Left renal cortex interstitium (tissue), 4 donors: ENCODE results near the gene SUSD2. TPM values are rescaled to one million over a fixed set of nuclear protein-coding genes. Genes with fewer than 3 reads are reported as not detected.
"Not testable (repeated sequence)": the region's sequence is repeated elsewhere in the genome, so short reads cannot be mapped to it uniquely, and the experiment has no call there.

Experiments
- DNase-seq, 4 donors: peaks; one replicate each; pipeline ENCODE4 v3.0.0-alpha.2; 2013; ENCODE audit warnings: low read depth in 4 of 4, low spot score in 2 of 4, missing footprints in 1 of 4
- polyA plus RNA-seq, 4 donors: library from polyadenylated mRNA; unstranded; fragments of 120-200 nt; gene quantifications; one replicate each; pipeline ENCODE4 v1.2.1, GENCODE V29; 2013; ENCODE audit not compliant: insufficient read length in 4 of 4

Gene SUSD2, protein sequence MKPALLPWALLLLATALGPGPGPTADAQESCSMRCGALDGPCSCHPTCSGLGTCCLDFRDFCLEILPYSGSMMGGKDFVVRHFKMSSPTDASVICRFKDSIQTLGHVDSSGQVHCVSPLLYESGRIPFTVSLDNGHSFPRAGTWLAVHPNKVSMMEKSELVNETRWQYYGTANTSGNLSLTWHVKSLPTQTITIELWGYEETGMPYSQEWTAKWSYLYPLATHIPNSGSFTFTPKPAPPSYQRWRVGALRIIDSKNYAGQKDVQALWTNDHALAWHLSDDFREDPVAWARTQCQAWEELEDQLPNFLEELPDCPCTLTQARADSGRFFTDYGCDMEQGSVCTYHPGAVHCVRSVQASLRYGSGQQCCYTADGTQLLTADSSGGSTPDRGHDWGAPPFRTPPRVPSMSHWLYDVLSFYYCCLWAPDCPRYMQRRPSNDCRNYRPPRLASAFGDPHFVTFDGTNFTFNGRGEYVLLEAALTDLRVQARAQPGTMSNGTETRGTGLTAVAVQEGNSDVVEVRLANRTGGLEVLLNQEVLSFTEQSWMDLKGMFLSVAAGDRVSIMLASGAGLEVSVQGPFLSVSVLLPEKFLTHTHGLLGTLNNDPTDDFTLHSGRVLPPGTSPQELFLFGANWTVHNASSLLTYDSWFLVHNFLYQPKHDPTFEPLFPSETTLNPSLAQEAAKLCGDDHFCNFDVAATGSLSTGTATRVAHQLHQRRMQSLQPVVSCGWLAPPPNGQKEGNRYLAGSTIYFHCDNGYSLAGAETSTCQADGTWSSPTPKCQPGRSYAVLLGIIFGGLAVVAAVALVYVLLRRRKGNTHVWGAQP
- polyA plus RNA-seq: 10 to 100 TPM; 12.4 to 25.9 (median 16.0) TPM

DNA sequence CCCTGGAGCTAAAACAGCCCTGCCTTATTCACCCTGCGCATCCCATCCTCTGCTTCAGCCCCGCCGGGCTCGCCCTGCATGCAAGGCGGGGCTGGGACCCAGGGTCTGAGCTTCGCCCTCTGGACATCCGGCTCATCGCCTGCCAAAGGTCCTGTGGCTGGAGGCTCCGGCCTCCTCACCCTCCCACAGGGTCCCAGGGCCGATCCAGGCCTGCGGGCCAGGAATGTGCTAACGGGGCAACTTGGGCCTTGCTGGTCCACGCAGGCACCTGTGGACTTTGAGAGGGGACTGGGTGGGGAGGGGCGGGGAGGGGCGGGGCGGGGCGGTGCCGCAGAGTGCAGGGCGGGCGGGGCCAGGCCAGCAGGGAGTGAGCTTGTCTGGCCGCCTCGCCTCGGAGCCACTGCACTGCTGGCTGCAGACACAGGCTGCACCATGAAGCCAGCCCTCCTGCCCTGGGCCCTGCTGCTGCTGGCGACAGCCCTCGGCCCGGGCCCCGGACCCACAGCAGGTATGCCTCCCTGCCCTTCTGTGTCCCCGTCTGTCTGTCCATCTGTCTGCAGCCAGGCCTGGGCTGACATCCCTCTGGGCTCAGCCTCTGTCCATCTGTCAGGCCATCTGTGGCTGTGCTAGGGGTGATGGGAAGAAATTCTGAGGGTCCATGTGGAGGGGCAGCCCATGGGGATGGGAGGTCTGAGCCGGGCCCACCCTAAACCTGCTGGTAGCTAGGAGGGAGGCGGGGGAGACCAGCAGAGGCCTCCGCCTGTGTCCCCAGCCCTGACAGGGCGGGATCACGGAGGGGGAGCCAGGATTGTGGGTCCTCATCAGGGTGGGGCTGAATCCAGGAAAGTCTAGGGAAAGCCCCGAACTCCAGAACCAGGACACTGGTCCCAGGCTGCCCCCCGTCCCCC is at the start of gene SUSD2:
SUSD2 (plus strand) TSS at position 400 of the 908 bp plus-strand sequence; CDS start at position 433, 33 bp downstream.
- no peak for DNase-seq

DNA sequence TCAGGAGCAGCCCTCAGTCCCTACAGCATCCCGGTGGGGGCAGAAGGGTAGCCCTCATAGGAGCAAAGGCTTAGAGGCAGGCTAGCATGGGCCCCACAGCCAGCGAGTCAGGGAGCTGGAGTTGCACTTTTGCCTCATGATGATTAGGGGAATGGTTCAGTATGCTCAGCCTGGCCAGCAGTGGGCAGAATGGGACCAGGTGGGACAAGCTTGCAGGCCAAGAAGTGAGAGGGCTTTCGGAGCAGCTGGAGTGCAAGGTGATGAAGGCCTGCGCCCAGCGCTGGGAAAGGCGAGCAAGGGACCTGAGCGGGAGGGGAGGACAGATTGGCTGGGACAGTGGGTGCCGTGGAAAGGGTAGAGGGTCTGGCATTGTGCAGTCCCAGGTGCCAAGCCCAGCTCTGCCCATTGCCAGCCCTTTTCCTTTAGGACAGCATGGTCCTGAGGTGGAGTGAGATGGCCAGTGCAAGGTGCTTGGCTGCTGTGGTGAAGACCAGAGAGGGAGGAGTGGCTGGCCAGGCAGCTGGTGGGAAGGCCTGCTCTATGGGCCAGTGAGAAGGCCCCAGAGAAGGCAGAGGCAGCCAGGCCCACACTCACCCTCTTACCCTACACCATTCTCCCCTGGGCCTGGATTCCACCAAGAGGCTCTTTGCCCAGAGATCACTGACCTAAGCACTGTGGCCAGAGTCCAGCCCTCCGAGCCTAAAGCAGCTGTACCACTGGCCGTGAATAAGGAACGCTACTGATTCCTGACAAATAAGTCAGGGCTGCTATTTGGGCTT is 47.9 kb upstream of the SUSD2 start:
- DNase-seq: no peak

DNA sequence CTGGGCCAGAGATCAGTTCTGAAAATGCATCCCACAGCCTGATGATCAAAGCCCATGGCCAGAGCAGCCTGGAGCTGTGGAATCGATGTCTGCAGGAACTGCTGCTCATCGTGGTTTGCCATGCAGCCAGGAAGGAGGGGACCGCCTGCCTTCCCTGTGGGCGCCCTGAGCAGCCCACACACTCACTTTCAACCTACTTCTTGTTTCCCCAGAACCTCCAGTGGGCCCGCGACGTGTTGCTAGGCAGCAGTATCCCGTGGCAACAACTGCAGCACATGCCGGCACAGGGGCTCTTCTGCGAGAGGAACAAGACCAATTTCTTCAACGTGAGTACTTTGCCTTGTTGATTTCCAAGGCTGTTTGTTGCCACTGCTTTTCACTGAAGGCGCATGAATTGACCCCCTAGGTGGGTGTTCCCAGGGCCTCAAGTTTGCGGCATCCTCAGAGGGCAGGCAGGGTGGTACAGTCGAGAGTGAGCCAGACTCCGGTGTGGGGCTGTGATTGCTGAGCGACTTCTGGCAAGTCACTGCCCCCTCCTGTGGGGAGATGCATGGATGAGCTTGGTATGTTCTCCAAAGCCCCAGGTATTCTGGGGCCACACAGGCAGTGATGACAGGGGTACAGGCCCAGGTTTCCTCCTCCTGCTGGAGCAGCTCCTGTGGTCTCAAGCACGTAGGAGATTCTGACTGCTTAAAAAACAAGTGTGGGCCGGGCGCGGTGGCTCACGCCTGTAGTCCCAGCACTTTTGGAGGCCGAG is 47.0 kb upstream of the SUSD2 start:
- peak in 1 of 4 donors; percentile 9 for DNase-seq

DNA sequence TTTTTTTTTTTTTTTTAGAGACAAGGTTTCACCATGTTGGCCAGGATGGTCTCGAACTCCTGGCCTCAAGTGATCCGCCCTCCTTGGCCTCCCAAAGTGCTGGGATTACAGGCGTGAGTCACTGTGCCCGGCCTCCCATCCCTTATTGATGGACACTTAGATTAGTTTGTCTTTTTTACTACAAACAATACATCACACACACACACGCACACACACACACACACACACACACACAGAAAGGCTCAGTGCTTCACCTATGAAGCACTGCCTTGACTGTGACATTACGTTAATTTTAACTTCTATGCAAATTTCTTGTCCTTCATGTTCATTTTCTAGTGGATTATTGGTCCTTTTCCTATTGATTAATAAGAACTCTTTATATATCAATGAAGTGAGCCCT is 44.8 kb upstream of the SUSD2 start:
- DNase-seq: not testable (repeated sequence)

DNA sequence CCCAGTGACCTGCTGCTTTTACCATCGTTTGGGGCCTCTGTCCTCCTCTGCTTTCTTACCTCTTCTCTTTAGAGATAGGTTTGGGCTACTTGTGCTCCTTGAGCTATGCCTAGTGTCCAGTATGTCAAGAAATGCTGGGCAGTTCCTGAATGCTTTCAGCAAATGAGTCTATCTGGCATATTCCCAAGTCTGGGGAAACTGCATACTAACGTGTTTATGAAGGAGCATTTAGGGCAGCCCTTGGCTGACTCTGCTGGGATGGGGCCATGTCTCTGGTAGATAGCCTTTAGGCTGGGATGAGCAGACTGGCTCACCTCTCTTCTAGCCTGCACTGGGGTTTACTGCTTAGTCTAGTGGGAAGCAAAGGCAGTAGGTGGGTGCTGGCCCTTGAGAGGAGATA is 43.7 kb upstream of the SUSD2 start:
- DNase-seq: no peak

DNA sequence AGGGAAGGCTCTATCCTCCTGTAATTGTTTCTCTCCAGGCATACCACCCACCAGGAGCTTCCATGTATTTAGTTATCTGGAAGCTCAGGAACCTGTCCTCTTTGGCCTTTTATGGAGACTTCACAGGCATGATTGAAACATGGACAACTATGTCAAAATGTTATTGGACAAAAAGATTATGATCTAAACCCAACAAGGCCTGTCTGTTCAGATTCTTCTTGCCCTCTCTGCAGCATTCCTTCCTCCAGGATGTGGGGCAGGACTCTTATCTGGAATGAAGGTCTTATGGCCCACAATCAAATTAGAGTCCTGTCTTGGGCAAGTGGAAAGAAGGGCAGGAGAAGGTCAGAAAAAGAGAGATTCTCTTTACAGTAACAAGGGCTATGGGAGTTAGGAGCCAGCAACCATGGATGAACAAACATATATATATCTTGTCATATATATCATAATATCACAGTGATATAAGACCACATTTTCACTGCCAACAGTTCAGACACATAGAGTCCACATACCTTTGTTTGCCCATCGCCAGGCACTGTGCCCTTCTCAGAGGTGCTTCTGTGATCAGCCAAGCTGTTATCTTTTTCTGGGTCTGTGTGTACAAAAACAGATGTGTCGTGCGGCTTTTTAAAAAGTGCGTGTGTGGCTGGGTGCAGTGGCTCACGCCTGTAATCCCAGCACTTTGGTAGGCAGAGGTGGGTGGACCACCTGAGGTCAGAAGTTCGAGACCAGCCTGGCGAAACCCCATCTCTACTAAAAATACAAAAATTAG is 42.5 kb upstream of the SUSD2 start:
- DNase-seq: no peak

DNA sequence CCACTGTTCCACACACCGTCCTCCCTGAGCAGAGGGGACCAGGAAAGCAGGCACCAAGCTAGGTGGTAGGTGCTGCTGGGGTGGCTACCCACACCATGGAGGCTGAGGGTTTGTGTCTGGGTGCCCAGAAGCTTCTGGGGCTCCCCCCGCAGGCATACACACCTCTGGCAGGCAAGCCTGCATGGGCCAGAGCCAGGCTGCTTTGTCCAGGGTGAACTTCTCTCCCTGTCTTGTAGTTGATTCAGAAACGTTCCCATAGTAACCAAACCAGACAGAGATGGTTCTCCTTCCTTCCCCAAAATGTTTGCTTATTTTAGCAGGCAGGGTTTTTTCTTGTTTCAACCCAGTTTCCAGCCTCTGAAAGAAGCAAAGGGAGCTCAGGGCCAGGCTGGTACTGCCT is 40.9 kb upstream of the SUSD2 start:
- no peak for DNase-seq

DNA sequence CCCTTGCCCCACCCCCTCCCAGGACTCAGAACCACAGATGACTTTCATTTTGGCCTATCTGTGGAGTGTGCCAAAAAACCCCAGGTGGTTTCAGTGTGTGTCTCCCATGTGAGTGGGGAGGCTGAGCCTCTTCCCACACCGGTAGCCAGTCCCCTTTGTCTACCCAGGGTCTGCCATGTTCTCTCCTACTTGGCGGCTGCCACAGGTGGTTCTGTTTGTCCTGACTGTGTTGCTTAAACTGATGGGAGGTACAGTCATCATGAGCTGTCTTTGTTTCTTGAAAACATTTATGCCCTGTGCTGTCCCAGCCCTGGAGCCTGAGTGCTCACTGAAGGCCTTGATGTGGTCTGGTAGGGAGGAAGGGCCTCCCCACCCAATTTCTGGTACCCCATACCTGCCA is 39.7 kb upstream of the SUSD2 start:
- no peak for DNase-seq

DNA sequence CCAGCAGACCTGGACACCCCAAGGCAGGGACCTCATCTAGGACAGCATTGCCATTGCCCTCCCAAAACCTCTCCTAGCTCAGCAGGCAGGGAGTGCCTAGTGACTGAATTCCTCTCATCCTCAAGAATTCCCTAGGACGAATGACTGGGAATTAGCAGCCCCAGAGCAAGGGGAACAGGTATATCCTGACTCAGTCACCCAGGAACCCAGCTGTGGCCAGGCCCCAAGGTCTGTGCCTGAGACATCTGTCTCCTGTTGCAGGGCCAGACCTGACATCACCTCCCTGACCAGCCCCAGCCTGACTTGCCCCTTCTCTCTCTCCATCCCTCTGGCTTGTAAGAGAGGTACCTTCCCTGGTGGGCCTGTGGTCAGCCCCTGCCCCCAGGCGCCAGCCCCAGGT is 39.0 kb upstream of the SUSD2 start:
- no peak for DNase-seq

DNA sequence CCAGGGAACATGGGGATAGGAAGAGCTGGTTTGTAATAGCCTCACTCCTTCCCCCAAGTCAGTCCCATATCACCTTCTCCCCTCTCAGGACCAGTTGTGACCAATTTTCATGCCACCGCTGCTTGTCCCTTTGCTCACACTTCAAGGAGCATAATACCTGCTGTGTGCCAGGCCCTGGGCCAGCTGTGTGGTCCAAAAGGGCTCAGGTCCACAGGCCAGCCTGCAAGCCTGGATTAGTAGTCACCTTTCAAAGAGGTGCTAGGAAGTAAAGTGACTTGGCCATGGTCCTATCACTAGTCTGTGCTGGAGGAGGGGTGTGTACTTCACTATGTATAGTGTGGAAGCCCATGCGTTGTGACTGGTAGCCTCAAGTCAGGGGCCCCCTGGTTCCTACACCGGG is 38.5 kb upstream of the SUSD2 start:
- DNase-seq: no peak

DNA sequence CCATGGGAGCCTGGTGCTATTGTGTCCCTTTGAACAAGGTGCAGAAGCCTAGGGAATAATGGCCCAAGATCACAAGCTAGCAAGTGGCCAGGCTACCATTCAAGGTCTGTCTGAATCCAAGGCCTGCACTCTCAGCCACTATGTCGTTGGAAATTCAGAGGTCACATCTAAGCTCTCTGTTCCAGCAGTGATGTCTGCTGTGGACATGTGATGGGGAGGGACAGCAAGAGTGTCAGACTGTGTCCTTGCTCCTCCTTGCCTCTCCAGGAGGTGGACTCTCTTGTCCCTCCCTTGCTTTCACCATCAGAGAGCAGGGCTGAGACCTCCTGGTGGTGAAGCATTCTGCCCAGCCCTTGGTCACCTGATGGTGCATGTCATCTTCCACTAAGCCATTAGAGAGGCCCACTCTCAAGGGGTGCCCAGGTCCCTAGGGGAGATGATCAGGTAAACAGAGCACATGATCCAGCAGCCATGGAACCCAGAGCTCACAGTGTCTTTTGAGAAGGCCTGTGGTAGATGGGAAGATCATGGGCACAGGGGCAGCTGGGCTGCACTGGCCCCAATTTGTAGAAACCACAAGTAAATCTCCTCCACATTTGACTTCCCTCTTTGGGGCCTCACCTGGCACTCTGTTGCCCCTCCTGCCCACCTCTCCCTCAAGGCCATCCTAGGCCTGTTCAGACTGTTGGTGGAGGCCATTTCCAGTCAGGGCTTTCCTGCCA is 37.1 kb upstream of the SUSD2 start:
- DNase-seq: no peak

DNA sequence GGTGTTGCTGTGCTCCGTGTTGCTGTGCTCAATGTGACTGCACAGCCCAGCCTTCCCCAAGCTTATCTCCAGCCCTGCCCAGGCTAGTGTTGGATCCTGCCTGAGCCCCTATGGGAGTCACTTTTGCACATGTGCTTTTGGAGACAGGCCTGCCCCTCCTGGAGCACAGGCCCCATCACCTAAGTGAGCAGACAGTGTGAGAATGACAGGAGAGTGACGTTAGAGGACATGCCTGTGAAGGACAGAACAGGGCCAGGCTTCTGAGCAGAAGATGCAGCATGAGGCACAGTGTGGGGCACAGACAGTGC is 36.6 kb upstream of the SUSD2 start:
- no peak for DNase-seq

DNA sequence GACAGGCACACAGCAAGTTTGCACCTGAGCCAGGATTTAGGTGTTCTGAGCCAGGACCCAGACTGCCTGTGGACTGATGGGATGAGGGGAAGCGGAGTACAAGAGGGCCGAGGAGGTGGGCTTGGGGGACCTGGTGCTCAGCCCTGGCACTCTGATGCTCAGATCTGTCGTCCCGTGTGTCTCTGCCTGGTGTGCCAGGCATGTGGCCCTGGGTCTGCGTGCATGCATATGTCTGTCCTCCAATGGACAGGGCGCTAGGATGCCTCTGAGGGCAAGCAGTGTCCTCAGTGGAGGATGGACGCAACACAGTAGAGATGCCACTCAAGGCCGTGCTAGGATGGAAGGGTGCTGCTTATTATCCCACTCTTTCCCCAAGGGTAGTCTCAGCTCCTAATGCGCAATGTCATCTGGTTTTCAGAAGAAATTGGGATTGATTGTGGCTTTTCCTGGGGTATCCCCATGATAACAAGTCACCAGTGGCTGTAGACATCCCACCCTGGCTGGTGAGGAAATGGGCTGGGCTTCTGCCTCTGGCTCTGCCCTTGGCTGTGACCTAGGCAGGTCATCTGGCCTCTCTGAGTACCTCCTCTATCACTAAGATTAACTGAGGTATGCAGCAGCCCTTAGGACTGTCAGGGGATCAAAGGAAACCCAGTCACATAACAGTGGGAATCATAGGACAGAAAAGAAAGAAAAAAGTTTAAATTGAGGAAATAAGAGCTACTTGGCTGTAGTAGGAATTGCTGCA is 35.7 kb upstream of the SUSD2 start:
- no peak for DNase-seq

DNA sequence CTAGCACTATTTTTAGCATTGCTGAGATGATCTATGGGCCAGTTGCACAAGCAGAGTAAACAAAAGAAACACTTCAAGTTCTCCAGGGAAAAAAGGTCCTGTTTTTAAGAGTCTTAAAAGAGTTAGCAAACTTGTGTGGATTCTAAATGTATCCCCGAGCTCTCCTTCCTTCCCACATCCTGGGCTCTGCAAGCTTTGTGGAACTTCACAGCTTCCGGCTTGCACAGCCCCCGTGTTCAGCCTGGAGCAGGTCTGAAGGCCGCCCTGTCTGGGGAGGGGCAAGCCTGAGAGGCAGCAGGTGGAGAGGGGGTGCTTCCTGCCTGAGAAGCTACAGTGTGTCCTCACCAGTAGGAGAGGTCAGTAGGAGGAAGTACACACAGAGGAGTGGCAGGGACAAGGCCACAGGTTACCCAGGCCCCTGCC is 35.1 kb upstream of the SUSD2 start:
- DNase-seq: peak in 3 of 4 donors; percentile 48 to 49 (median 49)

DNA sequence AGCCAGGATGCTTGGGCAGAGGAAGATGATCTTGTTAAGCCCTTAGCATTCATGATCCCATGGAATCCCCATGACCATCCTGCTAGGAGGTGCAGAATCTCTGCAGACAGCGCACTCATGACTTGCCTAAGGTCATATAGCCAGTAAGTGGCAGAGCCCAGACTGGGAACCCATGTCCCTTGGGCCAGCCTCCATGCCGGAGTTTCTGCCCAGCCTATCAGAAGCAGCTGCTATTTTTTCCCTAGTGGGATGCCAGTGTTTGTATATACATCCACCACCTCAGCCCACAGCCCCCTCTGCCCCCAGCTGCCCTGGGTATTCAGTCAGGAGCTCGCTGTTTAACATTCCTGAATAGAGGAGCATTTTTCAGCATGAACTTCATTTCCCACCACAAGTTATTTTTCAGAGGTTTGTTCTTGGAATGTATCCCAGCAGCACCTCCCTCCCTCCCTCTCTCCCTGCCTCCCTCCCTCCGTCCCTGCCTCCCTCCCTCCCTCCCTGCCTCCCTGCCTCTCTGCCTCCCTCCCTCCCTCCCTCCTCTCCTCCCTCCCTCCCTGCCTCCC is 34.4 kb upstream of the SUSD2 start:
- DNase-seq: peak in 3 of 4 donors; percentile 43 to 51 (median 48)

DNA sequence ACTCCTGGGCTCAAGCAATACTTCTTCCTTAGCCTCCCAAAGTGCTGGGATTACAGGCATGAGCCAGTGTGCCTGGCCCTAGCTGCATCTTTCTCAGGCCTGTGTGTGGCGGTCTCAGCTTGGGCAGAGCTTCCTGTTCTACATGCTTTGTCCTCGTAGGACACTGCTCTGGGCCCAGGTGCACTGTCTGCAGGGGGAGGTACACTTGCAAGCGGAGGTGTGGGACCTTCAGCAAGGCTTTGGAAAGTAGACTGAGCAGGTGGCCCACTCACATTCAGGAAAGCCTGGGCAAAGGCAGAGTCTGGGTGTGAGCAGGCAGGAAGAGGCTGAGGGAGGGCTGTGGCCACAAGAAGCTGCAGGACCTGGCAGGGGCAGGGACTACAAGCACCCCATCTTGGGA is 33.6 kb upstream of the SUSD2 start:
- no peak for DNase-seq
